Sigmoid colon (tissue), 7 donors: ENCODE measurements around the gene TMEM220. TPM values are rescaled to one million over a fixed set of nuclear protein-coding genes. Genes with fewer than 3 reads are reported as not detected.

Source experiments
- DNase-seq: peaks from one replicate; pipeline ENCODE4 v3.0.0-alpha.2; 2019
- H3K27ac ChIP-seq, 4 donors: fragments of 200-600 bp; sonication (generic); one replicate each; pipeline ENCODE4 v1.5.1; 2016 to 2019; ENCODE audit warnings: mild to moderate bottlenecking in 1 of 4
- H3K27me3 ChIP-seq, 3 donors: fragments of 200-600 bp; sonication (generic); one replicate each; pipeline ENCODE4 v1.5.1; 2019; ENCODE audit warnings: mild to moderate bottlenecking in 1 of 3
- H3K36me3 ChIP-seq, 4 donors: fragments of 200-600 bp; sonication (generic); one replicate each; pipeline ENCODE4 v1.5.1; 2016 to 2019
- H3K4me1 ChIP-seq, 4 donors: fragments of 200-600 bp; sonication (generic); one replicate each; pipeline ENCODE4 v1.5.1; 2017 to 2019
- H3K4me3 ChIP-seq, 4 donors: fragments of 200-600 bp; sonication (generic); one replicate each; pipeline ENCODE4 v1.5.1; 2017 to 2019; ENCODE audit warnings: mild to moderate bottlenecking in 2 of 4, moderate library complexity in 1 of 4
- H3K9me3 ChIP-seq, 4 donors: fragments of 200-600 bp in 3 of 4; sonication (generic) in 3 of 4; one replicate each; pipeline versions ENCODE4 v1.5.1 to v1.6.1; 2013 to 2019
- CTCF ChIP-seq, 4 experiments: fragments of 450-650 bp in 3 of 4; fragments of 200-600 bp in 1 of 4; IDR thresholded peaks; one replicate each; pipeline ENCODE4 v1.5.1; 2016 to 2019; ENCODE audit warnings: antibody characterized with exemption in 4 of 4, mild to moderate bottlenecking in 3 of 4, moderate library complexity in 2 of 4
- EP300 ChIP-seq, 4 donors: sonication (generic); formaldehyde crosslinking; IDR thresholded peaks; one replicate each; pipeline ENCODE4 v1.6.1; 2017; ENCODE audit warnings: antibody characterized with exemption in 4 of 4
- POLR2A ChIP-seq, 2 donors: fragments of 450-650 bp; IDR thresholded peaks; one replicate each; pipeline ENCODE4 v1.6.1; 2016; ENCODE audit warnings: antibody characterized with exemption in 2 of 2, mild to moderate bottlenecking in 2 of 2, moderate library complexity in 2 of 2
- POLR2AphosphoS5 ChIP-seq, 4 donors: sonication (generic); formaldehyde crosslinking; IDR thresholded peaks; one replicate each; pipeline ENCODE4 v1.6.1; 2017; ENCODE audit warnings: antibody characterized with exemption in 4 of 4
- WGBS, 2 donors: extraction: QIAGEN DNeasy Blood & Tissue Kit; methylation state at CpG; one replicate each; pipeline ENCODE4 v1.1.7; 2013; 5-methylcytosine and 5-hydroxymethylcytosine counted together
- intact Hi-C: fragments of 100-400 bp; cut with DNase I; formaldehyde crosslinking; loops from one replicate; pipeline ENCODE4 v1.15.1; 2023
- polyA plus RNA-seq, 3 donors: library from polyadenylated mRNA; stranded (reverse); fragments of 200-250 nt; gene quantifications; one replicate each; pipeline ENCODE4 v1.2.3, GENCODE V29; 2013
- total RNA-seq, 4 donors: library from RNA; depleted of rRNA; stranded (reverse); fragments of >200 nt; gene quantifications; one replicate each; pipeline ENCODE4 v1.1.0, GENCODE V29; 2016
- donor health status: healthy with polysubstance abuse.
- donor health status: Bipolar disorder and iron deficiency.
- donor health status: healthy.

TMEM220 gene
- total and polyA plus RNA-seq, 7 donors: 8.3 to 22.7 (median 13.2) TPM

- H3K9me3 ChIP-seq: peaks cover 0 to 4% (median 0%) of the 10 kb centered on the region in 4 donors
- H3K4me3 ChIP-seq: no peak overlapping the region
- intact Hi-C loops: no loop called here
- WGBS, 2 donors: 68 to 78% methylated on average over 2 of the region's 2 CpGs
- peaks cover 0 to 11% (median 0%) of the 10 kb centered on the region in 4 donors for H3K36me3 ChIP-seq
- H3K27me3 ChIP-seq: no peaks in the 10 kb centered on the region
- DNase-seq: no peak
- no peak overlapping the region for H3K27ac ChIP-seq
- TF ChIP-seq EP300 (IDR thresholded peaks at IDR 0.05) (no peak), CTCF (IDR thresholded peaks at IDR 0.05) (no peak), POLR2AphosphoS5 (IDR thresholded peaks at IDR 0.05) (no peak), POLR2A (IDR thresholded peaks at IDR 0.05) (no peak)
- H3K4me1 ChIP-seq: no peaks in the 10 kb centered on the region
Observed at GRCh38 chr17:10771148-10771547, 41.3 kb upstream of the TMEM220 start.

GRCh38 chr17:10769840-10770239 lies 40.0 kb upstream of the TMEM220 start:
- Histone ChIP-seq H3K4me3 (no peak overlapping the region), H3K9me3 (peaks cover 0 to 6% (median 0%) of the 10 kb centered on the region in 4 donors), H3K27me3 (no peaks in the 10 kb centered on the region), H3K36me3 (peaks cover 0 to 11% (median 0%) of the 10 kb centered on the region in 4 donors), H3K27ac (no peak overlapping the region), H3K4me1 (no peaks in the 10 kb centered on the region)
- intact Hi-C loops: no loop called here
- 85 to 94% methylated on average over 6 of the region's 6 CpGs for WGBS, 2 donors
- no peak for TF ChIP-seq CTCF (IDR thresholded peaks at IDR 0.05)
- no peak for TF ChIP-seq POLR2AphosphoS5 (IDR thresholded peaks at IDR 0.05)
- TF ChIP-seq EP300 (IDR thresholded peaks at IDR 0.05): no peak
- TF ChIP-seq POLR2A (IDR thresholded peaks at IDR 0.05): no peak
- peak; percentile 46 for DNase-seq

GRCh38 chr17:10768750-10769251 lies 39.0 kb upstream of the TMEM220 start:
- no peak overlapping the region for H3K4me3 ChIP-seq
- peaks cover 0 to 11% (median 0%) of the 10 kb centered on the region in 4 donors for H3K36me3 ChIP-seq
- TF ChIP-seq EP300 (IDR thresholded peaks at IDR 0.05): no peak
- TF ChIP-seq CTCF (IDR thresholded peaks at IDR 0.05): no peak
- no peak for TF ChIP-seq POLR2A (IDR thresholded peaks at IDR 0.05)
- TF ChIP-seq POLR2AphosphoS5 (IDR thresholded peaks at IDR 0.05): no peak
- peaks cover 0 to 6% (median 0%) of the 10 kb centered on the region in 4 donors for H3K9me3 ChIP-seq
- H3K27ac ChIP-seq: no peak overlapping the region
- no peaks in the 10 kb centered on the region for H3K27me3 ChIP-seq
- intact Hi-C loops: no loop called here
- H3K4me1 ChIP-seq: no peaks in the 10 kb centered on the region
- whole genome bisulfite sequencing, 2 donors: 77 to 89% methylated on average over 2 of the region's 2 CpGs
- peak; percentile 47 for DNase-seq

GRCh38 chr17:10767232-10767631 lies 37.4 kb upstream of the TMEM220 start:
- H3K27ac ChIP-seq: no peak overlapping the region
- no peak for DNase-seq
- peaks cover 0 to 11% (median 0%) of the 10 kb centered on the region in 4 donors for H3K36me3 ChIP-seq
- TF ChIP-seq POLR2A (IDR thresholded peaks at IDR 0.05) (no peak), EP300 (IDR thresholded peaks at IDR 0.05) (no peak), CTCF (IDR thresholded peaks at IDR 0.05) (no peak), POLR2AphosphoS5 (IDR thresholded peaks at IDR 0.05) (no peak)
- 83 to 85% methylated on average over 4 of the region's 4 CpGs for WGBS, 2 donors
- H3K4me3 ChIP-seq: no peak overlapping the region
- no peaks in the 10 kb centered on the region for H3K27me3 ChIP-seq
- H3K9me3 ChIP-seq: peaks cover 0 to 3% (median 0%) of the 10 kb centered on the region in 4 donors
- H3K4me1 ChIP-seq: no peaks in the 10 kb centered on the region
- intact Hi-C loops: no loop called here

- Histone ChIP-seq H3K4me1 (no peaks in the 10 kb centered on the region), H3K36me3 (peaks cover 0 to 6% (median 0%) of the 10 kb centered on the region in 4 donors), H3K27ac (no peak overlapping the region), H3K4me3 (no peak overlapping the region), H3K27me3 (no peaks in the 10 kb centered on the region), H3K9me3 (peaks cover 0 to 2% (median 0%) of the 10 kb centered on the region in 4 donors)
- WGBS, 2 donors: 93 to 94% methylated on average over 1 of the region's 1 CpG
- DNase-seq: peak; percentile 41
- no peak for TF ChIP-seq EP300 (IDR thresholded peaks at IDR 0.05)
- TF ChIP-seq CTCF (IDR thresholded peaks at IDR 0.05): no peak
- no peak for TF ChIP-seq POLR2AphosphoS5 (IDR thresholded peaks at IDR 0.05)
- no peak for TF ChIP-seq POLR2A (IDR thresholded peaks at IDR 0.05)
- intact Hi-C loops: loop anchor here (5.0 kb wide), 1 partner anchor 55 kb away; no protein-coding TSS in a partner anchor
Observed at GRCh38 chr17:10762037-10762436, 32.2 kb upstream of the TMEM220 start.
